GM18502 (cell line): ENCODE results near the gene GFOD1.

Experiments used
- ATAC-seq: cut with Tn5 transposase; IDR thresholded peaks from one replicate; pipeline ENCODE4 v1.9.1; 2021; ENCODE audit warnings: mild to moderate bottlenecking; ENCODE audit not compliant: unreplicated experiment, poor library complexity

The GFOD1 gene

DNA sequence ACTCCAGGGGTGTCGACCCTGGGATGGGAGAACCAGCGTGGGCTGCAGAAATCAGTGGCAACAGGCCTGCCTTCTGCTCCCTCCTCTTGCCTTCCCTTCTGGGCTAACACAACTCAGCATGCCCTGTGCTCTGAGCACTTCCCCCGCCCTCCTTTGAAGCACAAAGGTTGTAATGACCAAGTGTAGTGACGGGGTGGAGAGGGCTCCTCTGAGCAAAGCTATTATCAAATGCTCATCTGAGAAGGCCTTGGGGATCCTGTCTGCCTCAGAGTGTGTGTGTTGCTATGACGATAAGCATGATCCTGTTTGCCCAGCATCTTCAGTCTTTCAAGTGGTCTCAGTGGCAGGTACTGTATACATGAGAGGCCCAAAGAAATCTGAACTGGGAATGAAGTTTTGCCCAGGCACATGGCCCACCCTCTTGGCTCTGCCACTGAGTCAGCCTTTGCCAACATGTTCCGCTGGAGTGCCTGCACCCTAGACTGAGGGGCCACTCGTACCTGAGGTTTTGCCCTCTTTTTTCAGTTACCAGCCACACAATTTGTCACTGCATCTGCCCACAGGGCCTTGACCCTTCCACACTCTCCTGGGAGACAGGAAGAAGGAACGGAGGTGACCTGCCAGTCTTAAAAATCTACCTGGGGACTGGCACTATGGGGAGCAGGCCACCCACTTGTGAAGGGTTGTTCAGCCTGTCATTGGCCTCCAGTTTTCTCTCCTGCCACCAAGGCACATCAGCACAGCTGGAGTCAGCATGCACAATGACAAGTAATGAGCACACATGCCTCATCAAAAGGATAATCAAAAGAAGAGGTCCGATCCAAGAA lies 74.5 kb downstream of the GFOD1 start:
- ATAC-seq: no peak

DNA sequence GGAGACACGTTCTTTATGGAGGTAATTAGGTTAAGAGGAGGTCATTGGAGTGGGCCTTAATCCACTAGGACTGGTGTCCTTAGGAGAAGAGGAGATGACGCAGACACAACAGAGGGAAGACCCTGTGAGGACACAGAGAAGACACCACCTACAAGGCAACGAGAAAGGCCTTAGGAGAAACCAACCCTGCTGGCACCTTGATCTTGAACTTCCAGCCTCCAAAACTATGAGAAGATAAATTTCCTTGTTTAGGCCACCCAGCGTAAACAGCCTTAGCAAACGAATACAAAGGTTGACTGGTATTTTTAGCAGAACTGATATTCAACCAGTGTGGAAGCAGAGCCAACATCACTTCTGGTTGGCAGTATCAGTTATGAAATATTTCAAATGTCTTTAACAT lies 75.2 kb downstream of the GFOD1 start:
- no peak for ATAC-seq

DNA sequence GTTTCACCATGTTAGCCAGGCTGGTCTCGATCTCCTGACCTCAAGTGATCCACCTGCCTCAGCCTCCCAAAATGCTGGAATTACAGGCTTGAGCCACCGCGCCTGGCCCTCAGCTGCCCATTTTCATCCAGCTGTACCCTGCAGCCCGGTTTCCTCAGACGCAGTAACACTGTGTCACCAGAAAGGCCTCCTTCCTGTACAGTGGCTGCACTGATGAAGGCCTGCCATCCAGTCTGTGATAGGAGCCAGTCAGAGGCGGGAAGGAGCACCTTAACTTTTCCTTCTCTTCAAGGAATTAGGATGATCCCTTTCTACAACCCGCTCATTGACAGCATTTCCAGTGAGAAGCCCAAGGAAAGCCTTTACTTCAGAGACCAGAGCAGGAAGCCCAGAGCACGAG lies 75.9 kb downstream of the GFOD1 start:
- ATAC-seq: no peak

DNA sequence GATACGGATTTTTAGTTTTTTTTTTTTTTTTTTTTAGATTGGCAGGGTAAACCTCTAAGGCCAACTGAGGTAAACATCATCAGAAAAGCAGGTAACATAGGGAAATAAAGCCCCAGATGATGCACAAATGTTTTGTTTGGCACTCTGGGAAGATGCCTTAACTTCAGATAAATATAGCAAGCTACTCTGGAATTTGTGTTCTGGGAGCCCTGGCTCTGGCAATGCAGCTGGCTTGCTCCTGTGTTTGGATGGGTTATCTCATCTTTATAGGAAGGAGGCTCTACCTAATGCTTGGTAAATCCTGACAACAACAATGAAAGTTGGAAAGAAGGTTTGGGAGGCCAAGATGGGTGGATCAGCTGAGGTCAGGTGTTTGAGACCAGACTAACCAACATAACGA lies 77.4 kb downstream of the GFOD1 start:
- ATAC-seq: no peak

DNA sequence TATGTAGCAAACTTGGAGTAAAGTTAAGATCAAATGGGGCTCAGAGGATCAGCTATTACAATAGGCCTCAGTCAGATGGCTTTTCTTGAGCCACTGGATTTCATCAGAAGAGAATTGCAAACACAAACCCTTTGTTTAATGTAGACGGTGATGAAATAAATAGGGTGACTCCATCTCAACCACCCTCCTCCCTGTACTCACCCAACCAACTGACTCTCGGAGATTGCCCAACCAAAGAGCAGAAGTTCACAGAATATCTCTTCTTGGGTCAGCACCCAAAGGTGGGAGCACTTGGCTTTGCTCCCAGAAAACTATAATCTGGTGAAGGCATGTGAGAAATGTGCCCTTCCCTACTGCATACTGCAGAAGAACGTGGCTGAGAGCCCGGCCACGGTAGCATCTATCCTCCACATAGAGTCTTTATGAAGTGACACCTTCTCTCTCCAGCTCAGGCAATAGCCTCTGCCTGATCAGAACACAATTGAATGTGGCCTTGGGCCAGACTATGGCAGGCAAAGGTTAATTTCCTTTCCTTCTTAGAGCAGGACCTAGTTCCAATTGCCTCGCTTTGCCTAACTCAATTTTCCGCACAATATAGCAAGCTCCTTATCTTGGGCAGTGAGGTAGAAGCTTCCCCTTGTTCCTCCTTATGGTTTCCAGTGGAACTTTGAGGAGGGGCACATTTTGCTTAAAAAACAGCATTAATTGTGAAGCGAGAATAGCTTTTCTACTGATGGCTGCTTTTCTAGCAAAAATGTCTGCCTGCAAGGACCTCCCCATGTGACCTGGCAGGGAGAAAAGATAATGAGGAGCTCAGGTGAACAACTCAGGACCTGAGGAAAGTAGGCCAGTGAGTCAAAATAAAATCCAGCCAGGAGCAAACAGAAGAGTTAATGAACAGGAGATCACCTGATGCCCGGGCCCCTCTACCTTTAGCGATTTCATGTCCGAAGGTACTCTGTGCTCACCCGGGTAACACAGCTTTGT lies 79.4 kb downstream of the GFOD1 start:
- ATAC-seq: no peak

DNA sequence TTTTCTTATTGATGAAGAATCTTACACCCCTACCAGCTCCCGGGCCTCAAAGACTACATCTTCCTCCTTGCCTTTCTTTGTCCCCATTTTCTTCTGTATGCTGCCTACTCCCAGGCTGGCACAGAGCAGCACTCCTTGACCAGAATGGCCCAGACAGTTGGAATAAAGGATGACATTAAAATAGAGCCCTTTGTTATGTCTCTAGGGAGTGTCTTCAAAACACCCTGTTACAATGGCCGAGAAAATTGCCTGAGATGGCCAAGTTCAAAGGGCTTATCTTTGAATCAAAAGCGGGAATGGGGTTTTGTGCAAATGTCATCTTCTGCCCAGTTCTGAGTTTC lies 80.1 kb downstream of the GFOD1 start:
- no peak for ATAC-seq

DNA sequence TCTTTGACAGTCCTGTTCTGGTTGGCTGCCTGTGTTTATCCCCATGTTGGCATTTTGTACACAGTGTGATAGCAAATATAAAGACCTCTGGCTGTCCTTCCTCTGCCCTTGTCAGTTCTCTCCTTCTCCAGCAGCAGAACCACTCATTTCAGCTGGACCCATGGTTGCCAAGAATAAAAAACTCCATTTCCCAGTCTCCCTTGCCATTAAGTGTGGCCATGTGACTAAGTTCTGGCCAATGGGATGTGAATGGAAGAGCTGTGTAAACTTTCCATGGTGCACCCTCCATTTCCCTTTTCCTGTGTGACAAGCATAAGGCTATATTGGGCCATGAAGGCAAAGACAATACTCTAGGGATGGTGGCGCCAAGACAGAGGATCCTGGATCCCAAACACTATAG lies 80.6 kb downstream of the GFOD1 start:
- ATAC-seq: no peak

DNA sequence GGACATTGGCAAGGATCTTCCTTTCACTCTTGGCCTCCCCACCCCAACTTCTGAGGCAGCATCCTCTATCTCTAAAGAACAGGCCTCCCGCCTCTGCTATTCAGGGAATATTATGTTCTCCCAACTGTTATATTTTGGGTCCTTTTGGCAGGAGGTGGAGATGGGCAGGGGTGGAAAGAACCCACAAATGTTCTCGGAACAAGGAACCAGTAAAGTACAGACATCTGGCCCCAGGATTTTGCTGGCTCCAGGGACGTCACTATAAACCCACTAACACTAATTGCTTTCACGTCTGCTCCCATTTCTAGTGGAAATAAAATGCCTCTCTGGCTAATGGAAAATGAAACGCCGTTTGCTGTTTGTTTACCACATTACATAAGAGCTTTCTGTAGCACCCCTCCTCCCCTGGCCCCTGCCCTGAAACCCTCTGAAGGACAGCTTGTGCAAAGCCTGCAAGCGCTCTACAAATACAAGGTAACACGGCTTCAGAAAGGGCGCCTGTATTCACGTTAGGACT lies 81.4 kb downstream of the GFOD1 start:
- no peak for ATAC-seq

DNA sequence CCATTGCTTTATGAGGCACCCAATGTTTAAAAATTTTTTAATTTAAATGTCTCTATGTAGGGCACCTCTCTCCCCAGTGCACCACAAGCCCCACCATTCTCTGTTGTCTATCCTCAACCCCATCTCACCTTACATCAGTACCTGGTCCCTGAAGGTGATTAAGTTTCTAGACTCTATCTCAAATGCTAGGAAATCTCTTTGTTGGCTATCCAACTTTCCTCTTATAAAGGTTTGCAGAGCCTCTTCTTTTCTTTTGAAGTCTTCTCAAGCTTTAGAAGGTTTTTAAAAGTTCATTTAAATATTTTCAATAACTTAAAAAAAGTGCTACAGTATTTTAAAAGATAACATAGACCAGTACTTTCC lies 82.5 kb downstream of the GFOD1 start:
- ATAC-seq: no peak

DNA sequence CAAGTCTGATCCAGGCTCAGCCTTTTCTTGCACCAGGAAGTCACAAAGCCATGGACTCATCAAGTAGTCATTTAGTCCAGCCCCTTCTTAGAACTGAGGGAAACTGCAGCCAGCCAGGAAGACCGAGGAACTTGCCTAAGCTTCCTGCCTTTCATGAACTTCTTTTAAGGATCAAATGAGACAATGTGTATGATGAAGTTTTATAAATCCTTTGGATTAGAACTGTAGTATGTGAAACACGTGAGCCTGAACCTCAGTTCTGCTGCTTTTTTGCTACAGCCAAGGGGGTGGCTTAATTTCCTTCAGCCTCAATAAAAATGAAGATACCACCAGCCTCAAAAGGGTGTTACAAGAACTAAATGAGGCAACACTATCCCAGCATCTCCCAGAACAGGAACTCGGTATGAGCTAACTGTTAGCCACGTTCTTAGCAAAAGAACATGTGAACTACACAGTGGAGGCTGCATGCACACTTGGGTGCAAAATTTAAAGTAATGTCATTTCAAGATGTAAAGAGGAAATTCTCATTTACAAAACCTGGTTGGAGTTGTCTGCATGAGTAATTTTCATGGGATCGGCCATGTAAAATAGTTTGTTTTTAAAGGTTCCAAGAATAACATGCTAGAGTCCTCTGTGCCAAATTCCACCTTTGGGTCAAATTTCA lies 83.0 kb downstream of the GFOD1 start:
- ATAC-seq: no peak

DNA sequence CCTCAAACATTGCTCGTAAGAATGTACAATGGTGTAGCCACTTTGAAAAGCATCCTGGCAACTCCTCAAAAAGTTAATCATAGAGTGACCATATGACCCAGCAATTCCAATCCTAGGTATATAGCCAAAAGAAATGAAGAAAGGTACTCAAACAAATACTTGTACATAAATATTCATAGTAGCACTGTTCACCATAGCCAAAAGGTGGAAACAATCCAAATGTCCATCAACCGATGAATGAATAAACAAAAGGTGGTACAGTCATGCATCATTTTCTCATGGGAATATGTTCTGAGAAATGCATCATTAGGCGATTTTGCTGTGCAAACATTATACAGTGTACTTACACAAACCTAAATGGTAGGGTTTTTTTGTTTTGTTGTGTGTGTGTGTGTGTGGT lies 84.7 kb downstream of the GFOD1 start:
- no peak for ATAC-seq

DNA sequence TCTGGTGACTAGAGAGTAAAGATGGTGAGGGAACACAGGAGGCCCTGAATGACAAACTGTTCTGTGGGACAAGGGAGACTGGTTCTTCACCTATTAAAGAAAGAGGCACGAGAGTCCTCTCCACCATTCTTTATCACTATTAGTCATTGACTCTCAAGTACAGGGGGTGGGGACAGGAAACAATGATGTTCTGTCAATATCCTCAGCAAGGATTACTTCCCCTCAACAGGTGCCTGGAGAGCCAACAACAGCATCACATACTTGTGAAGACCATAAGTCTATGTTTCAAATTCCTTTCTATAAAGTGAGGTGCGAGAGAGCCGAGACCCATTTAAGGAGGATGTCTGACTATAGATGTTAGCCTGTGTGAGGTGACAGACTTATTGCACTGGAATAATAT lies 86.6 kb downstream of the GFOD1 start:
- ATAC-seq: peak; percentile 67

DNA sequence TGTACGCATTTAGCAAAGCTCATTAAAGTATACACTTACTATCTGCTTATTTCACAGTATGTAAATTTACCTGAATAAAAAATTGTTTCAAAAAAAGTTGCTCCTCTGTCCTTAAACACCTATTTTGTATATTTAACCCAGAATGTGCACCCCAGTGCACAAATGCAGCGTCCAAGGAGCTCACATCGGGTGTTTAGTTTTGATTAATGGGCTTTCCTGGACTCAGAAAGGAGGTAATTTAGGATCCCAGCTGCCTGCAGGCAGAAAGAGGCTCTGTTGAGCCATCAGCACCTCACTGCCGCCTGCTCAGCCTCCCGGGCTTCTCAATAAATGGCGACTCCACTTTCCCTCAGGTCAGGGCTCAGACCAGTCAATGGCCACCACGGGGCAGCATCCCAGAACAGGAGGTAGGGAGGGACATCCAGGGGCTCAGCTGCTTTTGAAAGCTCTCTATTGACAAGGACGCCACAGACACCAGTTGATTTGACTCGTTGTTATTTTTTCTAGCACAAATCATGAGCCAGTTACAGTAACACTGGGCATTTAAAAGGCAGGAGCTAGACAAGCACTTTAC lies 88.9 kb downstream of the GFOD1 start:
- ATAC-seq: no peak

DNA sequence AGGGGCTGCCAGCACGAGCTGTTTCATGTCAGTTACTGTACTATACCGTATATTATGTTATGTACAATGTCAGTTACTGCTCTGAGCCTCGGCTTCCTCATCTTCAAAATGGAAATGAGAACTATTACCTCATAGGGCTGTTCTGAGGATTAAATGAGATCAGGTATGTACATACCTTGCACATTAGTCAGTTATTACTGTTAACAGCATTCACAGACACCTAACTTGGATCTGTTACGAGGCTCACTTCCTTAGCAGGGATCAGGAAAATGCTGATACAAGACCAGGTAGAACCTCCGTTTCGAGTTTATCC lies 89.4 kb downstream of the GFOD1 start:
- no peak for ATAC-seq

DNA sequence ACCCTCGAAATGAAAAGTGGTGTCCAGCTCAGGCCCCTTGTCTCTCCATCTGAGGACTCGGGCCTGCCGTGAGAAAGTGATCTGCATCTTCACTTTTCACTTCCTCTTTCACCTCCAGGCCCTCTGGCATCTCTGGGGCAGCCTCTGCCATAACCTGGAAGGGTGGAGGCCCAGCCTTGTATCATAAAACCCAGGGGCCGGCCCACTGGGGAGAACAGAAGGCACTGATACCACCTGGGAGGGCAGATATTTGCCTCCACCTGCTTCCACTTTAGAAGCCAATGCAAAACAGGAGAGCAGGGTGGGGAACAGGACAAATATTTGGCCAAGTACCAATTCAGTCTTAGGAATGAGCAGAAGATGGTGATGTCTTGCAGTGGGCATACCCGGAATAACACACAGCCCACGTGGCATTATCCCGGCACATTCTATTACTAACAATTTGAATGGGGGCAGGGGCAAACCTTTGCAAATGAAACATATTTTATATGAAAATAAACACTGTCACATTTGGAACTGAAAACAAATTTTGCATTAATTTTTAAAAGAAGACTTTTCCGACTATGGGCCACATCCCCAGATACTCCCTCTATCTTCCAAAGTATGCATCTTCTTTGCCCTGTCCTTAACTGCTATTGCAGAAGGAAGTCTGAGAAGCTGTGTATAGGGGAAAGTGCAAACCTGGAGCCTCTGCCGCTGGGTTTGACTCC lies 89.9 kb downstream of the GFOD1 start:
- peak; percentile 65 for ATAC-seq

DNA sequence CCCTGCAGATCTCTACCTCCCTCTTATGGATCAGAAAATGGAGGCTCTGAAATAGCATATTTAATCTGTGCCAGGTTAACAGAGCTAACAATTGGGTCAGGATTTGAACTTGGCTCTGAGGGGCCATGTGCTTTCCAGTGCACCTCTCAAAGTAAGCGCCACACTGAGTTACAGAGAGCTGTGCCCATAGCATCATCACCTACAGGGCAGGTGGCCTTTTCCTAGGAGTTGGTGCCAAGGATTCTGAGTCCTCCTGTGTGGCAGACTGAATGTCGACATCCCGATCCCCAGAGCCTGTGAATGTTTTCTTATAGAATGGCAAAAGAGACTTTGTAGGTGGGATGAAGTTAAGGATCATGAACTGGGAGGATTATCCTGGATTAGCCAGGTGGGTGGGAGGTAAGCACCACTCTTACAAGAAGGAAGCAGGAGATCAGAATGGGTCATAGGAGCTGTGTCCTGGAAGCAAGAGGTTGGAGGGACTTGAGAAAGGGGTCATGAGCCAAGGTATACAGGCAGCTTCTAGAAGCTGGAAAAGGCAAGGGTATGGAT lies 91.1 kb downstream of the GFOD1 start:
- no peak for ATAC-seq

DNA sequence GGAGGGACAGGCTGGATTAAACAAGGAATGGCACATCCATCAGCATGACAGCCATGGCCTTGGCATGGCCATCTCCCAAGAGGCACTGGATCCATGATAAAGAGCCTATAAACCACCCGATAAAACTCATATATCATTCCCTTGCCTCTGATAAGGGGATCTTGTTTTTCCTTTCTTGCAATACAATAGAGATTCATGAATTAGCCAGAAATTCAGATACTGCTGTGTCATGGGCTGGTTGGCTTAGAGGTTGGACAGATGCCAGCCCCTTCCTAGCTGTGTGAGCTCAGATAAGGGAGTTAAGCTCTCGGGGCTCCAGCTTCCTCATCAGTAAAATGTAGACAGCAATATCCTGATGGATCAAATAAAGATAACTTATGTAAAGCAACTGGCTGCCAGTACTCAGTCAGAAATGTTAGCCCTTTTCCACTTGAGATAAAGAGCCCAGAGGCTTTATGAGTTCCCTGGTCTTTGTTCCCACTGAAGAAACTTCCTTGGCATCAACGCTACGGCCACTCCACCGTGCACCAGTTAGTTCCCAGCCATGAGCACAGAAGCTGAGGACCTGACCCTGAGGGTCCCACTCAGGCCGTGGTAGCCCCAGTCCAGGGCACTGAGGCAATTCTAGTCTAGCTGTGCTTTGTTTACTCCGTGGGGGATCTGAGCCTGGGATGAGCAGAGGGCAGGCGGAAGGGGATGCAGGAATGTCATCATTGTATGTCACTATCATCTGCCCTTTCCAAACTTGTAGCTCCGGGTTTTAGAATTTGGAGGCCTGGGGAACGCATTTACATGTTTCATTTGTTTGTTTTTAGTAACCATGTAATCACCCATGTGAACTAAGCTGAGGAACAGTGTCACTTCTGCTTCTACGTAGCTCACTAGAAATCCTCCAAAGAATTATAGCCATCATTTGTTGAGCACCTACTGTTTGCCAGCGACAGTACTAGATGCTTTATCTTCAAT lies 91.8 kb downstream of the GFOD1 start:
- no peak for ATAC-seq

DNA sequence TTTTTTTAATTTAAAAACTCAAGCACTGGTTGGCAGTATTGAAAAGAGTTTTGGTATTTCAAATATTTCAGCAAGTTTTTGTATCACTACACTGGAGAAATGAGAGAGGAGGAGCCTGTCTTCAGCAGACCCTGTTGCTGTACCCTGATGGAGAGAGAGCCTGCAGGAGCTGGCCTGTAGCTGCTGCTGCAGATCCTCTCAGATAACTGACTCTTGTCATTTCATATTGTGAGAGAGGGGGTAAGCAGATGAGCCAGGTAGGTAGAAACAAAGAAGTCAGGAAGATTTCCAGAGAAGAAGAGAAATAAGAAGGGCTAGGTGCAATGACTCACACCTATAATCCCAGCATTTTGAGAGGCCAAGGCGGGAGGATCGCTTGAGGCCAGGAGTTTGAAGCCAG lies 94.9 kb downstream of the GFOD1 start:
- no peak for ATAC-seq

DNA sequence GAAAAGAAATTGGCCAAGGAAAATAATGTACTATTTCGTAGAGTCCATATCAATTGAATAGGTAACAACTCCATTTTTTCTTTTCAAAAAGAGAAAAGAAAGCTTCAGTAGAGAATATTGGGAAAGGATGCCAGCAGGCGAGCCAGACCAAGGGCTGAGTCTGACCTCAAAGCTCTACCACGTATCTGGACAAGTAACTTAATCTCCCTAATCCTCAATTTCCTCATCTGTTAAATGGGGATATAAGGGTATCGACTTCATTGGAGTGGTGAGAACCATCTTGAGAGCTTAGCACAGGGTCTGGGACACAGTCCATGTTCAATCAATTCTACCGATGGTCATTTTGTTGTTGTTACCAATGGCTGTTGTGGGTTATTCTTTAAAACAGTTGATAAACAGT lies 95.9 kb downstream of the GFOD1 start:
- no peak for ATAC-seq
